Endothelial cell of umbilical vein (primary cell): ENCODE measurements around the gene RAB7B.

ENCODE experiments used
- EZH2 ChIP-seq: IDR thresholded peaks from 2 replicates; pipeline ENCODE4 v1.6.1; 2012; ENCODE audit warnings: borderline replicate concordance, low read depth, mild to moderate bottlenecking, moderate library complexity, low read length, inconsistent platforms; ENCODE audit not compliant: severe bottlenecking
- JUN ChIP-seq: IDR thresholded peaks from 2 replicates; pipeline ENCODE4 v1.6.1; 2011; ENCODE audit warnings: borderline replicate concordance, low read depth; ENCODE audit not compliant: insufficient read length, insufficient read depth
- MYC ChIP-seq: IDR thresholded peaks from one replicate; pipeline ENCODE4 v1.6.1; 2011; ENCODE audit warnings: mild to moderate bottlenecking, low read depth, low read length
- POLR2A ChIP-seq: IDR thresholded peaks from 2 replicates; pipeline ENCODE4 v1.6.1; 2012; ENCODE audit warnings: low read depth, mild to moderate bottlenecking, control low read depth, low read length
- POLR2AphosphoS5 ChIP-seq: IDR thresholded peaks from 2 replicates; pipeline ENCODE4 v1.6.1; 2012; ENCODE audit warnings: low read depth, mild to moderate bottlenecking, control low read depth, low read length, moderate library complexity; ENCODE audit not compliant: insufficient read depth
- TF ChIP-seq, protein P1 (sequence below), 2 donors: IDR thresholded peaks; 1 replicate in 1 of 2; 2 replicates in 1 of 2; pipeline ENCODE4 v1.5.1; 2011; ENCODE audit warnings: low read length in 2 of 2, mild to moderate bottlenecking in 2 of 2, moderate library complexity in 2 of 2, control low read depth in 1 of 2, inconsistent platforms in 1 of 2, low read depth in 1 of 2; ENCODE audit not compliant: insufficient read depth in 1 of 2; ENCODE audit errors: extremely low read depth in 1 of 2

DNA sequence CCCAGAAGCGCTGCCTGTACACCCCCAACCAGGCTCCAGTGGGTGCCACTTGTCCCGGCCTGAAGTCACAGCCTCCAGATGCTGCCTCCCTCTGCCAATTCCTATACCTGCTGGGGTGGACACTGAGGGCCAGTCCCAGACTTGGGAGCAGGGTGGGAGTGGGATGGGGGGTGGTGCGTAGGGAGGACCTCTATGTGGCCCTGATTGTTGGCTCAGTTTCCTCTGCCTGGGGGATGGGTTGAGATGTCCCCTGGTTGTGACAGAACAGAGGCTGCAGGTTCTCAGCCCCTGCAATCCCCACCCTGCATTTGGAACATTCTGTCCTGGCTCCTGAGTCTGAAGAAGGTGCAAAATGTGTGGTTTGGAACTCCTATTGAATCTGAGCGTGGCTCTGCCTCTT is 27.2 kb downstream of the RAB7B start:
- TF ChIP-seq POLR2A (no peak), EZH2 (no peak), POLR2AphosphoS5 (no peak), JUN (no peak), MYC (no peak)
- TF ChIP-seq, protein P1, sequence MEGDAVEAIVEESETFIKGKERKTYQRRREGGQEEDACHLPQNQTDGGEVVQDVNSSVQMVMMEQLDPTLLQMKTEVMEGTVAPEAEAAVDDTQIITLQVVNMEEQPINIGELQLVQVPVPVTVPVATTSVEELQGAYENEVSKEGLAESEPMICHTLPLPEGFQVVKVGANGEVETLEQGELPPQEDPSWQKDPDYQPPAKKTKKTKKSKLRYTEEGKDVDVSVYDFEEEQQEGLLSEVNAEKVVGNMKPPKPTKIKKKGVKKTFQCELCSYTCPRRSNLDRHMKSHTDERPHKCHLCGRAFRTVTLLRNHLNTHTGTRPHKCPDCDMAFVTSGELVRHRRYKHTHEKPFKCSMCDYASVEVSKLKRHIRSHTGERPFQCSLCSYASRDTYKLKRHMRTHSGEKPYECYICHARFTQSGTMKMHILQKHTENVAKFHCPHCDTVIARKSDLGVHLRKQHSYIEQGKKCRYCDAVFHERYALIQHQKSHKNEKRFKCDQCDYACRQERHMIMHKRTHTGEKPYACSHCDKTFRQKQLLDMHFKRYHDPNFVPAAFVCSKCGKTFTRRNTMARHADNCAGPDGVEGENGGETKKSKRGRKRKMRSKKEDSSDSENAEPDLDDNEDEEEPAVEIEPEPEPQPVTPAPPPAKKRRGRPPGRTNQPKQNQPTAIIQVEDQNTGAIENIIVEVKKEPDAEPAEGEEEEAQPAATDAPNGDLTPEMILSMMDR (IDR thresholded peaks at IDR 0.05; ENCODE audit: extremely low read depth in 1 of 2, insufficient read depth in 1 of 2, low read depth in 1 of 2, low read length in 2 of 2): no peak
